Smooth muscle cell (in vitro differentiated cells): Measurements from ENCODE around the gene ERICH3. TPM values are rescaled to one million over a fixed set of nuclear protein-coding genes. Genes with fewer than 3 reads are reported as not detected.

Source experiments
- DNase-seq: peaks from one replicate; lab custom pipeline; 2025; ENCODE audit not compliant: unreplicated experiment; lab: John Stamatoyannopoulos, UW
- H2AFZ ChIP-seq: fragments of 200-600 bp; sonication (generic); 2 replicates; pipeline ENCODE4 v1.6.0; 2016; ENCODE audit warnings: antibody characterized with exemption, low read depth, mild to moderate bottlenecking
- H3F3A ChIP-seq: fragments of 200-600 bp; sonication (generic); 2 replicates; pipeline ENCODE4 v1.6.0; 2017; ENCODE audit warnings: antibody characterized with exemption, low read depth
- H3K27ac ChIP-seq: fragments of 200-600 bp; sonication (generic); 2 replicates; pipeline ENCODE4 v1.5.1; 2016; ENCODE audit warnings: low read depth, mild to moderate bottlenecking
- H3K27me3 ChIP-seq: fragments of 200-600 bp; sonication (generic); 2 replicates; pipeline ENCODE4 v1.6.1; 2016; ENCODE audit warnings: low read depth, mild to moderate bottlenecking
- H3K36me3 ChIP-seq: fragments of 200-600 bp; sonication (generic); 2 replicates; pipeline ENCODE4 v1.5.1; 2016; ENCODE audit warnings: low read depth
- H3K4me1 ChIP-seq: fragments of 200-600 bp; sonication (generic); 2 replicates; pipeline ENCODE4 v1.5.1; 2016; ENCODE audit warnings: low read depth
- H3K4me2 ChIP-seq: fragments of 200-600 bp; sonication (generic); 2 replicates; pipeline ENCODE4 v1.6.0; 2016; ENCODE audit warnings: mild to moderate bottlenecking
- H3K4me3 ChIP-seq: fragments of 200-600 bp; sonication (generic); 2 replicates; pipeline ENCODE4 v1.5.1; 2016; ENCODE audit warnings: mild to moderate bottlenecking
- H3K79me2 ChIP-seq: fragments of 200-600 bp; sonication (generic); 2 replicates; pipeline ENCODE4 v1.6.0; 2016; ENCODE audit warnings: low read depth, mild to moderate bottlenecking
- H3K9ac ChIP-seq: fragments of 200-600 bp; sonication (generic); 2 replicates; pipeline ENCODE4 v1.6.0; 2016; ENCODE audit warnings: low read depth
- H3K9me3 ChIP-seq: fragments of 200-600 bp; sonication (generic); replicated peaks from 2 replicates; pipeline ENCODE4 v1.5.1; 2016; ENCODE audit warnings: low read depth
- H4K20me1 ChIP-seq: fragments of 200-600 bp; sonication (generic); 2 replicates; pipeline ENCODE4 v1.6.0; 2016; ENCODE audit warnings: low read depth
- WGBS: methylation state at CpG from one replicate; pipeline ENCODE4 v1.1.7; 2016; ENCODE audit warnings: low lambda C conversion rate; 5-methylcytosine and 5-hydroxymethylcytosine counted together
- polyA plus RNA-seq: library from polyadenylated mRNA; unstranded; fragments of >200 nt; fragmentation: Nextera tagmentation; extraction: Ambion mirVana; gene quantifications from 2 replicates; pipeline ENCODE4 v1.2.1, GENCODE V29; 2016
- total RNA-seq: library from RNA; depleted of rRNA; stranded (reverse); fragments of >200 nt; gene quantifications from 2 replicates; pipeline ENCODE4 v1.2.3, GENCODE V29; 2014
- TF ChIP-seq, protein P1 (sequence below): fragments of 200-600 bp; sonication (generic); IDR thresholded peaks from 2 replicates; pipeline ENCODE4 v1.5.1; 2017; ENCODE audit warnings: borderline replicate concordance, mild to moderate bottlenecking, antibody characterized with exemption; ENCODE audit not compliant: insufficient read depth, poor library complexity, severe bottlenecking

Gene ERICH3
- total and polyA plus RNA-seq, 2 experiments from 2014 or later, result not detected

DNA sequence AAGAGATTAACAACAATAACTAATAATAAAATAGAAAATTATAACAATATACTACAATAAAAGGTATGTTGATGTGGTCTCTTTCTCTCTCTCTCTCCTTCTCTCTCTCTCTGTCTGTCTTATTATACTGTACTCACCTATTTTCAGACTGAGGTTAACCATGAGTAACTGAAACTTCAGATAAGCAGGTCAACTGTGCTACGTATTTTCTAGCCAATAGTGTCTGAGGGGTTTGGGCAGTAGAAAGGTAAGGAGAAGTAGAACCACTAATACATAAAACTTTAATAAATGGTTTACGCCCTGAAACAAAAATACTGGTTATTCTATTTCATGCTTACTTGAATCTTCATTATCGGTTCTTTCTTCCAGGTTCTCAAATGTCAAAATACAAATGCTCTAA lies 90.2 kb downstream of the ERICH3 start:
- WGBS, result 98% methylated on average over 3 of the region's 3 CpGs
- H3K4me3 ChIP-seq, result no peak overlapping the region
- H4K20me1 ChIP-seq, result no peaks in the 10 kb centered on the region
- H3F3A ChIP-seq, result no peaks in the 10 kb centered on the region
- TF ChIP-seq, protein P1, sequence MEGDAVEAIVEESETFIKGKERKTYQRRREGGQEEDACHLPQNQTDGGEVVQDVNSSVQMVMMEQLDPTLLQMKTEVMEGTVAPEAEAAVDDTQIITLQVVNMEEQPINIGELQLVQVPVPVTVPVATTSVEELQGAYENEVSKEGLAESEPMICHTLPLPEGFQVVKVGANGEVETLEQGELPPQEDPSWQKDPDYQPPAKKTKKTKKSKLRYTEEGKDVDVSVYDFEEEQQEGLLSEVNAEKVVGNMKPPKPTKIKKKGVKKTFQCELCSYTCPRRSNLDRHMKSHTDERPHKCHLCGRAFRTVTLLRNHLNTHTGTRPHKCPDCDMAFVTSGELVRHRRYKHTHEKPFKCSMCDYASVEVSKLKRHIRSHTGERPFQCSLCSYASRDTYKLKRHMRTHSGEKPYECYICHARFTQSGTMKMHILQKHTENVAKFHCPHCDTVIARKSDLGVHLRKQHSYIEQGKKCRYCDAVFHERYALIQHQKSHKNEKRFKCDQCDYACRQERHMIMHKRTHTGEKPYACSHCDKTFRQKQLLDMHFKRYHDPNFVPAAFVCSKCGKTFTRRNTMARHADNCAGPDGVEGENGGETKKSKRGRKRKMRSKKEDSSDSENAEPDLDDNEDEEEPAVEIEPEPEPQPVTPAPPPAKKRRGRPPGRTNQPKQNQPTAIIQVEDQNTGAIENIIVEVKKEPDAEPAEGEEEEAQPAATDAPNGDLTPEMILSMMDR, result no peak
- H2AFZ ChIP-seq, result no peak overlapping the region
- no peaks in the 10 kb centered on the region for H3K79me2 ChIP-seq
- no peaks in the 10 kb centered on the region for H3K36me3 ChIP-seq
- no peak for DNase-seq
- H3K27ac ChIP-seq, result no peak overlapping the region
- no peaks in the 10 kb centered on the region for H3K4me1 ChIP-seq
- H3K27me3 ChIP-seq, result no peaks in the 10 kb centered on the region
- no peak overlapping the region for H3K9ac ChIP-seq
- no peak overlapping the region for H3K4me2 ChIP-seq
- H3K9me3 ChIP-seq, result no peaks in the 10 kb centered on the region

DNA sequence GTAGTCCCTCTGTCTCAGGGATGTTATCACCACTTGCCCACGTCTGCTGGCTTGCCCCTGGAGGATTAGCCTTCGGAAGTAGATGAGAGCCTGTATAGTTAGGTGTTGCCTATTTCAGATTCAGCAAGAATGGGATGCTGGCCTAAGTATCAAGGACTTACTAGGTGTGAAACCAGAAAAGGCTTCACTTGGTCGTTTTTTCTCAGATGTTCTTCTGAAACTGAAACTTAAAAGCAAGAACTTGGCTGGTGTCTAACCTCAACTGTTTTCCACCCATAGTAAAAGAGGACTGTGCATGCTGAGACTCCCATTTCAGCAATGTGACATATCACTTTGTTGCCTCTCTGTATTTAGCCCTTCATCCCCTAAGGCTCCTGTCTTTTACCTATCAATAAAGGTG lies 94.2 kb downstream of the ERICH3 start:
- H3K36me3 ChIP-seq, result no peaks in the 10 kb centered on the region
- no peak overlapping the region for H3K4me2 ChIP-seq
- no peaks in the 10 kb centered on the region for H3K9me3 ChIP-seq
- no peak overlapping the region for H2AFZ ChIP-seq
- H3K9ac ChIP-seq, result no peak overlapping the region
- no peak for DNase-seq
- TF ChIP-seq, protein P1, result no peak
- H3K27me3 ChIP-seq, result no peaks in the 10 kb centered on the region
- WGBS, result 79% methylated on average over 3 of the region's 3 CpGs
- H3F3A ChIP-seq, result no peaks in the 10 kb centered on the region
- H3K4me1 ChIP-seq, result no peaks in the 10 kb centered on the region
- no peaks in the 10 kb centered on the region for H4K20me1 ChIP-seq
- no peak overlapping the region for H3K27ac ChIP-seq
- H3K4me3 ChIP-seq, result no peak overlapping the region
- H3K79me2 ChIP-seq, result no peaks in the 10 kb centered on the region

DNA sequence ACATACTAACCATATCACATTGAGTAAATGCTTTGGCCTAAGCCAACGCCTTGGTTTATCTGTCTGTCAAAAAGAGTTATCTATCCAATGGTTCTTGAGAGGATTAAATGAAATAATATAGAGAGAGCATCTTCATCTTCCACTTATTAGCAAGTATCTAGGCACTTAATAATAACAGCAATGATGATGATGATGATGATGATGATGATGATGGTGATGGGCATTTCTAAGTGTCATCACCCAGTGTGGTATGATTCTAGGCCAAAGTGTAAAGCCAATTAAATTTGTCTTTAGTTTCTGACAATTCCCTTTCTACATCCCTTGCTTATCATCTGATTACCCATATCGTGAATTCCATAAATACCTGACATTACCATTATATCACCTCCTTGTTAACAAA lies 95.5 kb downstream of the ERICH3 start:
- Histone ChIP-seq H3K9me3 (no peaks in the 10 kb centered on the region), H3K27ac (no peak overlapping the region), H3F3A (no peaks in the 10 kb centered on the region), H3K36me3 (no peaks in the 10 kb centered on the region), H3K4me3 (no peak overlapping the region), H4K20me1 (no peaks in the 10 kb centered on the region), H2AFZ (no peak overlapping the region), H3K27me3 (no peaks in the 10 kb centered on the region), H3K79me2 (no peaks in the 10 kb centered on the region), H3K9ac (no peak overlapping the region), H3K4me2 (no peak overlapping the region), H3K4me1 (no peaks in the 10 kb centered on the region)
- no peak for DNase-seq
- WGBS, result 96% methylated on average over 2 of the region's 2 CpGs
- TF ChIP-seq, protein P1, result no peak

DNA sequence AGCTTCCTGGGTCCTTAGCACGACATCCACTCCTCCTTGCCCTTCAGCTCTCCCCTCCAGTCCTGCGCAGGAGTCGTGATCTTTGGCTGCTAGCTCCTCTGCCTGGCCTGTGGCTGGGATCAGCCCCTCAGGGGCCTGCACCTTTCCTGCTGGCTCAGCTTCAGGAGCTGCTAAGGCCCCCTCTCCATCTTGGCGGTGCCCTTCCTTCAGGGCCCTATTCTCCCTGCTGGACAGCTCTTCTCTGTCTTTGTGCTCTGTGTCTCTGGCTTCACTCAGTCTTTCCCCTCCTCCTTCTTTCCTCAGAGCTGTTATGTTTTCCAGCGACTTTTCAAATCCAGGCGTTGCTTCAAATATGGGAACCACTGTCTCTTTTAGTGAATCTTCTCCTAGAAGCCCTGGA lies 101.7 kb downstream of the ERICH3 start:
- TF ChIP-seq, protein P1, result no peak
- no peaks in the 10 kb centered on the region for H3K27me3 ChIP-seq
- no peaks in the 10 kb centered on the region for H3K79me2 ChIP-seq
- H3K9me3 ChIP-seq, result no peaks in the 10 kb centered on the region
- no peak overlapping the region for H3K4me2 ChIP-seq
- no peaks in the 10 kb centered on the region for H3K4me1 ChIP-seq
- 83% methylated on average over 6 of the region's 6 CpGs for WGBS
- no peak overlapping the region for H2AFZ ChIP-seq
- no peak overlapping the region for H3K9ac ChIP-seq
- H4K20me1 ChIP-seq, result no peaks in the 10 kb centered on the region
- H3K27ac ChIP-seq, result no peak overlapping the region
- no peak overlapping the region for H3K4me3 ChIP-seq
- no peaks in the 10 kb centered on the region for H3K36me3 ChIP-seq
- DNase-seq, result no peak
- no peaks in the 10 kb centered on the region for H3F3A ChIP-seq
